ENCODE measurements around the gene ALG3. TPM values are rescaled to one million over a fixed set of nuclear protein-coding genes. Genes with fewer than 3 reads are reported as not detected.

ALG3 gene
- total RNA-seq, 4 donors from 2014 or later: 49.2 to 87.3 (median 66.8) TPM

- H3K27me3 ChIP-seq: no peaks in the 10 kb centered on the region
- no peak overlapping the region for H3K27ac ChIP-seq
- WGBS, 2 donors: 84% methylated on average over 3 of the region's 3 CpGs
- H3K4me1 ChIP-seq: no peaks in the 10 kb centered on the region
- no peak overlapping the region for H3K4me3 ChIP-seq (replicated peaks in 1 of 3)
- no peak for DNase-seq
- no peak for TF ChIP-seq POLR2A (IDR thresholded peaks at IDR 0.05)
- no peak for TF ChIP-seq CTCF (IDR thresholded peaks at IDR 0.05)
- intact Hi-C loops (cut with DNase I): no loop called here
- H3K36me3 ChIP-seq: no peaks in the 10 kb centered on the region
- no peaks in the 10 kb centered on the region for H3K9me3 ChIP-seq
Measured at GRCh38 chr3:184222521-184222920, 26.2 kb downstream of the ALG3 start.

- 61 to 64% methylated on average over 4 of the region's 4 CpGs for WGBS, 2 donors
Measured at GRCh38 chr3:184218814-184219213, 29.9 kb downstream of the ALG3 start.

GRCh38 chr3:184211718-184212117, 37.0 kb downstream of the ALG3 start:
- Histone ChIP-seq H3K27ac (no peak overlapping the region), H3K4me3 (replicated peaks in 1 of 3) (no peak overlapping the region), H3K27me3 (no peaks in the 10 kb centered on the region), H3K4me1 (peaks cover 0 to 6% of the 10 kb centered on the region in 2 donors), H3K36me3 (no peaks in the 10 kb centered on the region), H3K9me3 (no peaks in the 10 kb centered on the region)
- 84 to 87% methylated on average over 5 of the region's 5 CpGs for WGBS, 2 donors
- no peak for DNase-seq
- intact Hi-C loops (cut with DNase I): no loop called here
- TF ChIP-seq CTCF (IDR thresholded peaks at IDR 0.05): no peak
- no peak for TF ChIP-seq POLR2A (IDR thresholded peaks at IDR 0.05)

More at GRCh38 chr3:184218814-184219213, 29.9 kb downstream of the ALG3 start:
- H3K4me3 ChIP-seq (replicated peaks in 1 of 3): no peak overlapping the region
- H3K27me3 ChIP-seq: no peaks in the 10 kb centered on the region
- DNase-seq: no peak
- H3K4me1 ChIP-seq: no peaks in the 10 kb centered on the region
- no peaks in the 10 kb centered on the region for H3K9me3 ChIP-seq
- no peak for TF ChIP-seq POLR2A (IDR thresholded peaks at IDR 0.05)
- no peak for TF ChIP-seq CTCF (IDR thresholded peaks at IDR 0.05)
- intact Hi-C loops (cut with DNase I): no loop called here
- no peaks in the 10 kb centered on the region for H3K36me3 ChIP-seq
- H3K27ac ChIP-seq: no peak overlapping the region

GRCh38 chr3:184211297-184211696, 37.5 kb downstream of the ALG3 start:
- H3K4me3 ChIP-seq (replicated peaks in 1 of 3): no peak overlapping the region
- no peaks in the 10 kb centered on the region for H3K27me3 ChIP-seq
- H3K36me3 ChIP-seq: no peaks in the 10 kb centered on the region
- no peak for DNase-seq
- WGBS, 2 donors: 88 to 91% methylated on average over 5 of the region's 5 CpGs
- H3K4me1 ChIP-seq: peaks cover 0 to 6% of the 10 kb centered on the region in 2 donors
- no peaks in the 10 kb centered on the region for H3K9me3 ChIP-seq
- H3K27ac ChIP-seq: no peak overlapping the region
- intact Hi-C loops (cut with DNase I): no loop called here
- TF ChIP-seq POLR2A (IDR thresholded peaks at IDR 0.05) (no peak), CTCF (IDR thresholded peaks at IDR 0.05) (no peak)

GRCh38 chr3:184209146-184209923, 39.4 kb downstream of the ALG3 start:
- no peaks in the 10 kb centered on the region for H3K27me3 ChIP-seq
- no peak for DNase-seq
- TF ChIP-seq CTCF (IDR thresholded peaks at IDR 0.05) (no peak), POLR2A (IDR thresholded peaks at IDR 0.05) (no peak)
- WGBS, 2 donors: 67 to 70% methylated on average over 11 of the region's 11 CpGs
- no peak overlapping the region for H3K4me3 ChIP-seq (replicated peaks in 1 of 3)
- H3K9me3 ChIP-seq: no peaks in the 10 kb centered on the region
- H3K4me1 ChIP-seq: peaks cover 0 to 6% of the 10 kb centered on the region in 2 donors
- intact Hi-C loops (cut with DNase I): no loop called here
- H3K36me3 ChIP-seq: no peaks in the 10 kb centered on the region
- H3K27ac ChIP-seq: no peak overlapping the region

All from thyroid gland (tissue), 4 donors.